AG09319 (cell line): Measurements from ENCODE around the gene JARID2.

ENCODE experiments used
- DNase-seq: peaks from one replicate; pipeline ENCODE4 v3.0.0-alpha.2; 2010; ENCODE audit warnings: low read depth; ENCODE audit errors: extremely low read depth
- CTCF ChIP-seq: IDR thresholded peaks from 2 replicates; pipeline ENCODE4 v1.5.1; 2011; ENCODE audit warnings: low read depth, mild to moderate bottlenecking, inconsistent platforms, low read length, moderate library complexity

The JARID2 gene

GRCh38 chr6:15374119-15374518 lies 128.2 kb downstream of the JARID2 start:
- TF ChIP-seq CTCF: no peak
- no peak for DNase-seq

- no peak for TF ChIP-seq CTCF
- DNase-seq: no peak
Observed at GRCh38 chr6:15375018-15375417, 129.1 kb downstream of the JARID2 start.

- no peak for TF ChIP-seq CTCF
- DNase-seq: no peak
Observed at GRCh38 chr6:15375638-15376290, 129.9 kb downstream of the JARID2 start.

- TF ChIP-seq CTCF: no peak
Observed at GRCh38 chr6:15376900-15377487, 131.1 kb downstream of the JARID2 start.

GRCh38 chr6:15378272-15378671 lies 132.4 kb downstream of the JARID2 start:
- TF ChIP-seq CTCF: no peak
- no peak for DNase-seq

More at GRCh38 chr6:15376900-15377487, 131.1 kb downstream of the JARID2 start:
- no peak for DNase-seq

GRCh38 chr6:15378866-15379265 lies 133.0 kb downstream of the JARID2 start:
- no peak for TF ChIP-seq CTCF
- no peak for DNase-seq

- no peak for DNase-seq
- TF ChIP-seq CTCF: no peak
Observed at GRCh38 chr6:15380351-15380750, 134.5 kb downstream of the JARID2 start.
